ENCODE data around the gene SMYD2.

Gene SMYD2

DNA sequence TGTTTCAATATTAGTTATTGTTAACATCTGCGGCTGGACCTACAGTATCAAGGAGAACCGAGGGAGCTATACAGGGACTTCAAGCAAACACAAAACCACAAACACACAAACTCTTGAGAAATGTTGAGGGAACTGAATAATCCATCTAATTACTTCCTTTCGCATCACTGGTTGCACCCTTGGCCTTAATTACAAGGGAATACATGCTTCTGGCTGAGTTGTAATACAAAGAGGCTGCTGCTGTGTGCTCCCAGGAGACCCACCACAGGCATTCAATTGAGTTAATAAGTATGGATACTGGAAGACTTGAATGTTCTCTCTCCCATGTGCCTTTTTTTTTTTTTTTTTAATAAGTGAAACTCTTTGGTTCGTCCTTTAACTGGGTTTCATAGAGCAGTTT lies 16.8 kb upstream of the SMYD2 start:
- H3K27me3 ChIP-seq, result peaks cover 0 to 50% of the 10 kb centered on the region in 2 donors
- no peak overlapping the region for H3K4me3 ChIP-seq
- H3K27ac ChIP-seq, result no peak overlapping the region
- H3K4me1 ChIP-seq, result peaks cover 0 to 4% (median 0%) of the 10 kb centered on the region in 4 donors
- no peaks in the 10 kb centered on the region for H3K36me3 ChIP-seq
- intact Hi-C loops (cut with DNase I; ENCODE audit: low total_unique reads), result loop anchor here (5.0 kb wide), 1 partner anchor 63 kb away; no protein-coding TSS in a partner anchor
- DNase-seq, result no peak
- no peaks in the 10 kb centered on the region for H3K9me3 ChIP-seq
- no peak for TF ChIP-seq CTCF (IDR thresholded peaks at IDR 0.05)

DNA sequence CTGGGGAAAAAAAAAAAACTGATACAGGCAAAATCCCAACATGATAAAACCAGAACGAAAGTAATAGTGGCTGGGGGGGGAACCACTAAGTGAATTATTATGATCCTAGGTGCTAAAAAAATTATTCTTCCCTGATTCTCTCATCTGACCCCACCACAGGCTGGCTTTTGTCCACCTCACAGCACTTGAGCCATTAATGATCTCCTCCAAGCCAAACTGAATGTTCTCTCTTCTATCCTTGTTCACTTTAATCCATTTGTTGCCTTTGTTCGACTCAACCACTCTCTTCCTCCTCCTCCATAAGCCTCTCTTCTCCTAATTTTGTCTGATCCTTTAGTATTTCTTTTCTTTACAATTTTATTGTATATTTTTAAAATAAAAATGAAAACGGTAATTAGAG lies 16.0 kb upstream of the SMYD2 start:
- peaks cover 0 to 56% of the 10 kb centered on the region in 2 donors for H3K27me3 ChIP-seq
- DNase-seq, result no peak
- H3K4me1 ChIP-seq, result peaks cover 0 to 4% (median 0%) of the 10 kb centered on the region in 4 donors
- no peaks in the 10 kb centered on the region for H3K36me3 ChIP-seq
- H3K9me3 ChIP-seq, result no peaks in the 10 kb centered on the region
- no peak overlapping the region for H3K27ac ChIP-seq
- TF ChIP-seq CTCF (IDR thresholded peaks at IDR 0.05), result no peak
- intact Hi-C loops (cut with DNase I; ENCODE audit: low total_unique reads), result loop anchor here (5.0 kb wide), 1 partner anchor 62 kb away; no protein-coding TSS in a partner anchor
- no peak overlapping the region for H3K4me3 ChIP-seq

DNA sequence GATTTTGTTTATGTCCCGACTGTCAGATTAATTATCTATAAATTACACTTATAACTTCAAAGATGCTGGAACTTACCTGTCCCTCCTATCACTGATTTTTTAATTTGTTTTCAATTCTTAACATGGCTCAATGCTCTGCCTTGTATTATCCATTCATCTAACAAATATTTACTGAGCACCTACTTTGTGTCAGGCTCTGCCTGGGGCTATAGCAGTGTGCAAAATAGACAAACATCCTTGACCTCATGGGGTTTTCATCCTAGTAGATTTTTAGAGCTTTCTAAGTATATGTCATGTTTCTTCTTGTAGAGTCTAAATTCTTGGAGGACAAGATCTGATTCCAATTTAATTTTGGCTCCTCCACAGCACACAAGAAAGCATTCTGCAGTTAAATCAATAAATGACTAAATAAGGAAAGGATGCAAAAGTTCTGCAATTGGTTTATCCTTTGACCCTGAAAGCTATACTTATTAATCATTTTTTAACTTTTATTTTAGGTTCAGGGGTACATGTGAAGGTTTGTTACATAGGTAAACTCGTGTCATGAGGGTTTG lies 10.8 kb upstream of the SMYD2 start:
- TF ChIP-seq CTCF (IDR thresholded peaks at IDR 0.05), result no peak

GRCh38 chr1:214271174-214271858 lies 9.6 kb upstream of the SMYD2 start:
- intact Hi-C loops (cut with DNase I; ENCODE audit: low total_unique reads), result no loop called here
- Histone ChIP-seq H3K36me3 (no peaks in the 10 kb centered on the region), H3K27me3 (peaks cover 0 to 31% of the 10 kb centered on the region in 2 donors), H3K4me1 (no peaks in the 10 kb centered on the region), H3K9me3 (peaks cover 0 to 11% (median 0%) of the 10 kb centered on the region in 3 donors), H3K4me3 (no peak overlapping the region), H3K27ac (no peak overlapping the region)
- no peak for TF ChIP-seq CTCF (IDR thresholded peaks at IDR 0.05)
- DNase-seq, result no peak

More for the DNA sequence above, 10.8 kb upstream of the SMYD2 start:
- no peak for DNase-seq
- Histone ChIP-seq H3K27ac (no peak overlapping the region), H3K36me3 (no peaks in the 10 kb centered on the region), H3K9me3 (peaks cover 0 to 5% (median 0%) of the 10 kb centered on the region in 3 donors), H3K27me3 (peaks cover 0 to 42% of the 10 kb centered on the region in 2 donors), H3K4me1 (no peaks in the 10 kb centered on the region), H3K4me3 (no peak overlapping the region)
- intact Hi-C loops (cut with DNase I; ENCODE audit: low total_unique reads), result no loop called here

DNA sequence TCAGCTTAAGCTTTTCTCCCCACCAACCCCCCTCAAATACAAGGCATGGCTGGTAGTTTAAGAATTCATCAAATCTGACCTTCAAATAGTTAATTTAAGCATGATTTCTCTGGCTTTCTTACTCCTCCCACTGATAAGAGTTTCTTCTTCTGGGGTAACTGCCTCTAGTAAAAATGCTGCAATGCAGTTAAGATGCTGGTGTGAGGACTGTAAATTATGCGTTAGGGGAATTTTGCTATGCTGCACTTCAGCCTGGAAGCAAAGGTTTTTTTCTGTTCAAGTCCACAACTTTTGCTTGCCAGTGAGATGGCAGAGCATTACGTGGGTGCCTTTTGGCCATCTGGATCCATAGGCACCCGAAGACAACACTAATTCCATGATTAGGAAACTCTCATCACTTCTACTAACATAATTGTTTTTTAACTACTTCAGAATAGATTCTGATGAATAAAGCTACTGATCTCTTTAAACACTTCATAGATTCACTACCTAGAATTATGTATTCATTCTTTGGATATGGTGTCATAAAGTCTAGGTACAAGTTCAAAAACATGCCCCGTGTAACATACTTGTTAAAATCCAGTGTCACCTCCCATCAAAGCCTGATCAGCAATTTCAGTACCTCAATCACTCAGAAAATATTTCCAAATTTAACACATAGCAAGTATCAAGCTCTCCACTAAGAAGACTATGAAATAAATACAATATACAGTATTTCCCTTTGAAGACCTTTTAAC lies 8.8 kb upstream of the SMYD2 start:
- Histone ChIP-seq H3K27me3 (peaks cover 0 to 27% of the 10 kb centered on the region in 2 donors), H3K9me3 (peaks cover 0 to 11% (median 0%) of the 10 kb centered on the region in 3 donors), H3K4me3 (no peak overlapping the region), H3K27ac (no peak overlapping the region), H3K36me3 (no peaks in the 10 kb centered on the region), H3K4me1 (no peaks in the 10 kb centered on the region)
- intact Hi-C loops (cut with DNase I; ENCODE audit: low total_unique reads), result no loop called here
- TF ChIP-seq CTCF (IDR thresholded peaks at IDR 0.05), result no peak
- DNase-seq, result no peak
